Nucleus accumbens (tissue), 56 donors: ENCODE results near the gene TRIM14.
A peak's percentile ranks its signal among the peaks of the same experiment; 100 is the strongest.

Source experiments
- DNase-seq, 56 donors: peaks; one replicate each; lab custom pipeline; 2025; lab: John Stamatoyannopoulos, UW

The TRIM14 gene

DNA sequence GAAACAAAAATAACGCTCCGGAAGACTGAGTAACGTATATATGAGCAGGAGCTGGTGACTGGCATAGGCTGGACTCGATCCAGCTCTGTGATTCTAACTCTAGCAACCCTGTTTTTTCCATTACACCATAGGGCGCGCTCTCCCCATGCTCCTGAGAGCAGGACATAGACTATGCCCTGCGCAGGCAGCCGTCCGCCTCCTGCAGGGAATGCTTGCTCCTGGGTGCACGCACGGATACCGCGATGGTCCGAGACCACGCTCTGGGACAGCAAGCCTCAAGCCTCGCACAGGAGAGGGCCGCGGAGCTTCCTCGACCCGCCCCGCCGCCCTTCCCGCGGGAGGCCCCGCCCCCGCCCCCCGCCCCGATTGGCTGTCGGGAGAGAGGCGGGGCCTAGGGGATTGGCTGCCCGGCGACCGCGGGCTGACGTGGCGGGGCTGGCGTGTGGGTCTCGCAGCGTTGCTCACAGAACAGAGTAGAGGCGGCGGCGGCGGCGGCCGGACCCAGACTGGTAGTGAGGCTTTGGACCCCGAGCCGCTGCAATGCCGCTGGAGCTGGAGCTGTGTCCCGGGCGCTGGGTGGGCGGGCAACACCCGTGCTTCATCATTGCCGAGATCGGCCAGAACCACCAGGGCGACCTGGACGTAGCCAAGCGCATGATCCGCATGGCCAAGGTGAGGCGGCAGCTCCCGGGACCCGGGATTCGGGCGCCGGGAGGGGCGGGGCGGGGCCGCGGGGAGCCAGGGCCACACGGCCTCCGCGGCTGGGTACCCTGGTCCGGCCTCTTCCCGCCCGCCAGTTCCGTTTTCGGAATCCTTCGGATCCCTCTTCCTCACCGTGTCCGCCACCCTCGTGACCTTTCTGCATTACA is 62.5 kb downstream of the TRIM14 start, which contains the start of gene NANS:
TSS of gene NANS (plus strand) at position 464 of the 869 bp plus-strand sequence. CDS start at position 541, 77 bp downstream.
- DNase-seq = peak; percentile 55 to 95 (median 88)

DNA sequence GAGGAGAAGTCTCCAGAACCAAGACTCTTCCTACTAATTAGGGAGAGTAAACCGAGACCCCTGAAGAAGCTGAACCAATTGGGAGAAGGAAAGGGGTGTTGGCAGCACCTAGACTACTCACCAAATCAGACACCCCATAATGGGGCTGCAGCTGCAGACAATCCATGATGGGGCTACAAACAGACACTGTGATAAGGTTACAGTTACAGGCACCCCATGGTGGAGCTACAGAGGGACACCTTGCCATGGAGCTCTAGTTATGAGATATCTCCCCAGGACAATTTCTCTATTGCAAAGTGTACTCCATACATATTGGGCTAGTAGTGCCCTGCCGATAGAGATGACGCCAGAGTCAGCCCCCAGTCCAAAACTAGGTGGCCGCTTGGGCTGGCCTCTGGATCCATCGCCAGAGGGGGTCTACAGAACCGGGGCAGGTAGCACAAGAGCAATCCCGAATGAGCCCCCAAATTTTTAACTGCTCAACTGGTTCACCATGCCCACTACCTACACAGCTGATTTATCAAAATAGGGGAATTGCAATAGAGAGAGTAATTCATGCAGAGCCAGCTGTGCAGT is 64.6 kb downstream of the TRIM14 start:
- DNase-seq = no peak

DNA sequence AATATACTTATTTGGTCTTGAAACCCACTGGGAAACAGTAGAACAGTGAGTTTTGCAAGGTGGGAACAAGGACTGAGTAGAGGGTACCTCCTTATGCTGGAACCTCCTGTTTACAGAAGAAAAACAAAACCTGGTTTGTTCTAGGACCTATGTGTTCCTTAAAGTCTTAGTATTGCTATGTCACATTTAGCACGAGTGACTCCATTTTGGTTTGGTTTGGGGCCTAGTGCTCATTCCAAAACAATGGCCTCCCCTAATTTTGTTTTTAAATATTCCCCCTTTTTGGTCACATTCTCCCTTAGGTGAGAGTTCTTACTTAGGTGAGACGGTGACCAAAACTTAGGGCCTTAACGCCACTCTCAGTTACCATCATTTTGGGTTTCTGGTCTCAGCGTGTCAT is 68.7 kb downstream of the TRIM14 start:
- DNase-seq = no peak

DNA sequence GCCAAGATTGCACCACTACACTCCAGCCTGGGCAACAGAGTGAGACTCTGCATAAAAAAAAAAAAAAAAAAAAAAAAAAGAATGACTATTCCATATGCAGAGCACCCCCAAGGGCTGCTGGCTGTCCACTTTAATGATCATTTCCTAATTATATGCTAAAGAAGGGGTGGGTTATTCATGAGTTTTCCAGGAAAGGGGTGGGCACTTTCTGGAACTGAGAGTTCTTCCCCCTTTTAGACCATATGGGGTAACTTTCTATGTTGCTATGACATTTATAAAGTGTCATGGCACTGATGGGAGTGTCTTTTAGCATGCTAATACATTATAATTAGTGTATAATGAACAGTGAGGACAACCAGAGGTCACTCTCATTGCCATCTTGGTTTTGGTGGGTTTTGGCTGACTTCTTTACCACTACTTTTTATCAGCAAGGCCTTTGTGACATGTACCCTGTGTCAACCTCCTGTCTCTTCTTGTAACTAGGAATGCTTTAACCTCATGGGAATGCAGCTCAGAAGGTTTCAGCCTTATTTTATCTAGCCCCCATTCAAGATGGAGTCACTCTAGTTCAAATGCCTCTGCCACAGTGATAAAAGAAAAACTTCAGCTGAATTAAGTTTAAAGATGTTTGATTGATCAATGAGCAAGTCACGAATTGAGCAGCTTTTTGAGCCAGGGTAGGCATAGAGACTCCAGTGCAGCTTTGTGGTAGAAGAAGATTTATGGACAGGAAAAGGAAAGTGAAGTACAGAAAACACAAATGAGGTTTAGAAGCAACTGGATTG is 69.5 kb downstream of the TRIM14 start:
- no peak for DNase-seq

DNA sequence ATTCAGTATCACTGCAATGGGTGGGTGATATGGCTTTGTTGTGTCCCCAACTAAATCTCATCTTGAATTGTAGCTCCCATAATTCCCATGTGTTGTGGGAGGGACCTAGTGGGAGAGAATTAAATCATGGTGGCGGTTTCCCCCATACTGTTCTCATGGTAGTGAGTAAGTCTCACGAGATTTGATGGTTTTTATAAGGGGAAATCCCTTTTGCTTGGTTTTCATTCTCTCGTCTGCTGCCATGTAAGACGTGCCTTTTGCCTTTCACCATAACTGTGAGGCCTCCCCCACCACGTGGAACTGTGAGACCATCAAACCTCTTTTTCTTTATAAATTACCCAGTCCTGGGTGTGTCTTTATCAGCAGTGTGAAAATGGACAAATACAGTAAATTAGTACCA is 72.0 kb downstream of the TRIM14 start:
- no peak for DNase-seq

DNA sequence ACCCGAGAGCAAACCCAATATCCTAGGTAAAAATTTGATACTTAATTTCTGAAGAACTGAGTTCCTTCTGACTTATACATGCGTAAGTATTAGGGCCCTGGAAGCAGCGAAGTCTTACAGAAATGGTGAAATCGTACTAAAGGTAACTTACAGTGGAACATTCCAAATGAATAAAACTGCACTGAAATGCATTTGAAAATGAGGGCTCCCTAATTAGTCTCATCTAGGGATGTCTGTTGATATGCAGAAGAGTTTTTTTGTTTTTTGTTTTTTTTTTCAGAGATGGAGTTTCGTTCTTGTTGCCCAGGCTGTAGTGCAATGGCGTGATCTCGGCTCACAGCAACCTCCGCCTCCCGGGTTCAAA is 72.9 kb downstream of the TRIM14 start:
- no peak for DNase-seq

DNA sequence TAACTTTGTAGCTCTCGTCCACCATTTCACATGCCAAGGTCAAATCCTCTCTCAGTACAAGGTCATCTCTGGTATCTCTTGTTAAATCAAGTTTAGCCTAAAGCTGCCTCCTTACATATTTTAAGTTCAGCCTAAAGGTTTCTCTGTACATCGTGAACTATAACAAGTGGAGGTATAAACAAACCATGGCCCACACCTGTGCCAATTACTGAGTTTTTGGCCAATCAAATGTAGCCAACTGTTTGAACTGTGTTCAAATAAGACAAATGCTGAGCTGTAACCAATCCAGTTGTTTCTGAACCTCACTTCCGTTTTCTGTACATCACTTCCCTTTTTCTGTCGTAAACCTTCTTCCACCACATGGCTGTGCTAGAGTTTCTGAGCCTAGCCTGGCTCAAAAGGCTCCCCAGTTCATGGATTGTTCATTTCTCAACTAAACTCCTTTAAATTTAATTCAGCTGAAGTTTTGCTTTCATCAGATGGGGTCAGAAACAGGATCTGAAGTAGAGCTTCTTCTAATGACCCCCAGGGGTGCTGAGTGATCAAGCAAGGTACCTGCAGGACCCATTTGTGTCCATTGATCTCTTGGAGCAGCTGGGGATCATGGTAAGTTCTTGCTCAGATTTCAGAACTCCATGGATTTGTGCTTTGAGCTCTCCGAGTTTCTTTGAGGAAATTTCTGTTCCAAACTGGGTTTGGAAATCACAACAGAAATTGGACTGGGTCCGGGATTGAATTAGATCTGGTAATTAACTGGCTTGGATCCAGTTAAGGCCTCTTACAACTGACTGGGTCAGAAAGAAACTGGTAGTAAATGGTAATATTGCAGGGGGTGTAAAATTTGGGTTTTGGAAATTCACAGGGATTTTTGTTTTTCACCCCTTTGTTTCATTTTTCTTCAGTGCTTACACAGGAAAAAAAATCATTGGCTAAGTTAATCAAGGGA is 73.5 kb downstream of the TRIM14 start:
- DNase-seq = no peak

DNA sequence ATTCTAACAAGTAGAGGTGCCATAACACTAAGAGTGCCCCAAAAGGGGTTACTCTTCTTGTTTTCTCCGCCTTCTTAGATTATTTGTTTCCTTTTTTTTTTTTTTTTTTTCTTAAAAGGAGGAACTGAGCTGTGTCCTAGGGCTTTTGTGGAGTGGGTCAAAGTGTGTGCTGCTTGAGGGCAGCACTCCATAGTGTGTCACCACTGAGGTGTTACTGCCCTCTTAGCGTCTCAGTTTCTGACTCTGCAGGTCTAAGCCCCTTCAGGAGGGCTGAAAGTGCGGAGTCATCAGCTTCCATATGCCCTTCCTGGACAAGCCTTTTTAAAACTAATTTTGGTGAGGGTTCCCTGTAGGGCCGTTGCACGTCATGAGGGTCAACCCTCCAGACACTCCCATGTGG is 75.1 kb downstream of the TRIM14 start:
- no peak for DNase-seq

DNA sequence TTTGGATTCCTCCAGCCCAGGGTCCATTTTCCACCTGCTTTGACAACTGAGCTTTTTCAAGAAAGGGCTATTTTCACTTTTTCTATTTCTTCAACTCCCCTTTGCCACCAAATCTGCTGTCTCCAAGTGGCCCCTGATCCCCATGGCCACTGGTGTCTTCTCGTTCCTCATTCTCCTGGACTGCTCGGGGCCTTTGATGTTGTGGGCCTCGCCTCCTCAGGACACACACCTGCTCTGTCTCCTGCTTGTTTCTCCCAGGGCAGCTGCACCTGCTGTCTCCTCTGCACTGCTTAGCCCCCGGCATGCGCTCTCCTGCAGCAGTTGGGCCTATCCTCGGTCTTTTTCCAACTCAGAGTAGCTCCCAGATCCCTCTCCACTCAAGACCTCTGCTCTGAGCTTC is 78.8 kb downstream of the TRIM14 start:
- no peak for DNase-seq

DNA sequence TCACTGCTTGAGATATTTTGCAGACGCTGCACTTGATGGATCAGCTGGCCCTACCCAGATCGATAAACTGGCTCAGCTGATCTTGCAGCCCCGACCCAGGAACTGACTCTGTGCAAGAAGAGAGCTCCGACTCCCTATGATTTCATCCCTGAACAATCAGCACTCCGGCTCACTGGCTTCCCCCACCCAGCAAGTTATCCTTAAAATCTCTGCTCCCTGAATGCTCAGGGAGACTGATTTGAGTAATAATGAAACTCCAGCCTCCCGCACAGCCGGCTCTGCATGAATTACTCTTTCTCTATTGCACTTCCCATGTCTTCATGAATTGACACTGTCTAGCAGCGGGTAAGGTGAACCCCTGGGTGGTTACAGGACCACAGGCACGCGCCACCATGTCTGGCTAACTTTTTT is 79.4 kb downstream of the TRIM14 start:
- peak in 5 of 56 donors; percentile 5 to 29 (median 11) for DNase-seq

DNA sequence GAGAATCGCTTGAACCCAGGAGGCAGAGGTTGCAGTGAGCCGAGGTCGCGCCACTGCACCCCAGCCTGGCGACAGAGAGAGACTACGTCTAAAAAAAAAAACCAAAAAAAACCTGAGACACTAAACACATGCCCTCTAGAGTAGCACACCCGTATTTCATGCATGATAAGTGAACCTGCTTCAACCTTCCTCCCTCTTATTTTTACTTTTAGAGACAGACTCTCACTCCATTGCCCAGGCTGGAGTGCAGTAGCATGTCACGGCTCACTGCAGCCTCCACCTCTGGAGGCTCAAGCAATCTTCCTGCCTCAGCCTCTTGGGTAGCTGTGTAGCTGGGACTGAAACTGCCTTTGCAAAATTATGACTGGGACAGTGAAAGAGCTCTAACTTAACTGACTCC is 80.1 kb downstream of the TRIM14 start:
- no peak for DNase-seq

DNA sequence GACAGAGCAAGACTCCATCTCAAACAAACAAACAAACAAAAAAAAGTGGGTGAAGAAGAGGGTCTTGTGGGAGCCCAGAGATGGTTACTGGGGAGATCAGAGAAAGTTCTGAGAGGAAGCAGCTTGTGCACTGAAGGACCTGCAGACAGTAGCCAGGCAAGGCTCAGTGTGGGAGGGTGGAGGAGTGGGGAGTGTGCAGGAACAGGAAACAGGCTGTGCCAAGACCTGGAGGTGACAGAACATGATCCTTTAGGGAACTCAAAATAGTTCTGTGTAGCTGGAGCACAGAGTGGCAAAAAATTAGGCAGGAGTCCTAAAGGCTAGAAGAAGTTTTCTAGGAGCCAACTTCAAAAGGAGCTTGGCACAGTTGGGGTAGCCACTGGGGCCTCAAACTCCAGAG is 81.7 kb downstream of the TRIM14 start:
- DNase-seq = no peak

DNA sequence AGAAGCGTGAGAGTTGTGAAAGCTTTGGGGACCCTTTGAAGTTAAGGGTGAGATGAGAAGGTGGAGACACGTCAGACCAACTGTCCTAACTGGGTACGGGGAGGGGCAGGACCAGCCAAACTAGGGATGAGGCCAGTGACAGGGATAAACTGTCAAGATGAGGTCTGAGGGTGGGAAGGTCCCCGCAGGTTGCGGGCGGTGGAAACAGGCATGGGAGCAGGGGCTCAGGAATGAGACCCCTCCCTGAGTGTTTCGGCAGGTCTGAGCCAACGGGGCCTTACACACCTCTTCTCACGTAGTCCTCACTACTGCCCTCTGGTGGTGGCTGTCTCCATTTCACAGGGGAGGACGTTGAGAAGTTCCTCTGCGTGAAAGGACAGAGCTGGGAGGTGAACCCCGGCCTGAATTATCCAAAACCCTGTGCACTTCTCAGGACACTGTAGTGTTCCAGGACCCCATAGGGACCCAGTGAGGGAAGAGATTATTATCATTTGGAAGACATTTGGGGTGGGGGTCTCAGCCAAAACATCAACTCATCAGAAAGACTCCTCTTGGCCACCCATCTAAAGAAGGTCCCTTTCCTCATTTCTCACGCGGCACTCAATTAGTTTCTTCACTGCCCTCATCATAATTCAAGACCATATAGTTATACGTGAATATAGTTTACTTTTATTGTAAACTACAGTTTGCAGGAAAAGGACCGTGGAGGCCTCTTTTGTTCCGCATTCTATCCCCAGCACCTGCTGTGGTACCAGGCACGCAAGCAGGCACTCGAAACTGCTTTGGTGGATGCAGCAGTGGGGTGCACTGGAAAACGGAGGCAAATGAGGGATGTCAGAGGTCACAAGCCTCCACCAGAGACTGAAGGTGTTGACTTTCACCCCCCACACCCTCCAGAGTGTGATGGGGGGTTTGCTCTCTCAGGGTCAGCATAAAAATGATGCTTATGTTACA is 84.2 kb downstream of the TRIM14 start:
- DNase-seq = peak in 53 of 56 donors; percentile 1 to 89 (median 49)

DNA sequence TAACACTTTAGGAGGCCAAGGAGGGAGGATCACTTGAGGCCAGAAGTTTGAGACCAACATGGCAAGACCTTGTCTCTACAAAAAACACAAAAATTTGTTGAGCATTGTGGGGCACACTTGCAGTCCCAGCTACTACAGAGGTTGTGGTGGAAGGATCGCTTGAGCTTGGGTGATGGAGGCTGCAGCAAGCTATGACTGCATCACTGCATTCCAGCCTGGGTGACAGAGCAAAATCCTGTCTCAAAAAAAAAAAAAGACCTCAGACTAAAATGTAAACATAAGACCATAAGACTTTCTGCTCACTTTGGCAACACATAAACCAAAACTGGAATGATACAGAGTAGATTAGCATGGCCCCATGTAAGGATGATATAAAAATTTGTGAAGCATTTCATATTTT is 87.1 kb downstream of the TRIM14 start:
- DNase-seq = no peak

DNA sequence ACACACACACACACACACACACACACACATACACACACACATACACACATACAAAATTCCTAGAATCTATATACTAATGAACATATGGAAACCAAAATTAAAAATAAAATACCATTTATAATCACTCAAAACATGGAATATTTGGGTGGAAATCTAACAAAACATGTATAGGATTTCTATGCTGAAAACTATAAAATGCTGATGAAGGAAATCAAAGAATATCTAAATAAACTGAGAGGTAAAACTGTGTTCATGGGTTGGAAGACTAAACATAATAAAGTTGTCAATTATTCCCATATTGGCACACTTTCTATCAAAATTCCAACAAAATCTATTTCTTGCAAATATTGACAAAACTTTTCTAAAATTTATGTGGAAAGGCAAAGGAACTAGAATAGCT is 87.9 kb downstream of the TRIM14 start:
- DNase-seq = no peak

DNA sequence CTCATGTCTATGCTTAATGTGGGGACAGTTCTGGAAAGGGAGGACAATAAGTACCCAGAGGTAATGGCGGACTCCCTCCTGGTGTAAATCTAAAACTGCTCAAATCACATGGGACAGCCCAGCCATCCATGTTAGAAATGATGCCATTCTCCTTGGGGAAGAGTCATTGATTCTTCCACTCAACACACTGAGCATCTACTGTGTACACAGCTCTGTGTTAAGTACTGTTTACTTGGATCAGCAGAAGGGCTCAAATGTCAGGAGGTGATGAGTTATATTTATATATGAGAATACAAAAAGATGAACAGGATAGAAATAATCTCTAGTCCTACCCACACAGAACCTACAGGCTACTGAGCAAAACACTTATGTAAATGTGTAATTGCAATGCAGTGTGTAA is 94.3 kb downstream of the TRIM14 start:
- DNase-seq = no peak

DNA sequence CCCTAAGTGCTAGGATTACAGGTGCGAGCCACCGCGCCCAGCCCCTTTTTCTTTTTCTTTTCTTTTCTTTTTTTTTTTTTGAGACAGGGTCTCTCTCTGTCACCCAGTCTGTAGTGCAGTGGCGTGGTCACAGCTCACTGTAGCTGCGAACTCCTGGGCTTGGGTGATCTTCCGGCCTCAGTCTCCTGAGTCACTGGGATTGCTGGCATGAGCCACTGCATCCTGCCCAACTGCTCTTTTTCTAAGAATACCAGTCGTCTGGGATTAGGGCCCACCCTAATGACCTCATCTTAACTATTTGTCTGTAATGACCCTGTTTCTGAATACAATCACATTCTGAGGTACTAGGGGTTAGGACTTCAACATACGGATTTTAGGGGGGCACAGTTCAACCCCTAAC is 96.6 kb downstream of the TRIM14 start:
- no peak for DNase-seq

DNA sequence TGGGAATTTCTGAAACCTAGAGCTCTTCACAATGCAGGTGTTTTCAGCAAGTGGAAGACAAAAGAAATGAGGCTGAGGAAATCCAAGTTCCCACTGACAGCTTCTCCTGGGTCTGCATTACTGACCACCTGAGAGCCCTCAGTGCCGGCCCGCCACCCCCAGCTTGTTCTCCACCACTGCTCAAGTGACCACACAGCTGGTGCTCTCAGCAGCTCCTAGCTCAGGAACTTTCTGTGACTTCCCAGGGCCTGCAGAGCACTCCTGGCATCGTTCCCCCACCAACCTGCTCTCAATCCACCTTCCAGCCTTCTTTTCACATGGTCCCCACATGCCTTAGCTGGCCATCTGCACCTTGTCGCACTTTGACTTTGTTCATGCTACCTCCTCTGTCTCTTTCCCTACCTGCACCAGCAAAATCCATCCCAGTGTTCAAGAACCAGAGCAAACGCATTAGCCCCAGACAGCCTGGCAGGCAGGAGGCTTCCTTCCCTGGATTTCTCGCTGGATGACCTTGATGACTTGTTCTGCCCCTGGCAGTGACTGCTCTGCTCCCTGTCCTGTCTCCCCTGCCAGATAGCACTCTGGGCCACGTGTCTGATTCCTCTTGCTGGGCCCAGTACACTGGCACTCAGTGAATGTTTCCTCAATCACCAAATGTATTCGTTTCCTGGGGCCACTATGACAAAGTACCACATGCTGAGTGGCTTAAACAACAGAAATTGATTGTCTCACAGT is 97.5 kb downstream of the TRIM14 start:
- DNase-seq = no peak
